Neutrophil (primary cell): Measurements from ENCODE around the gene POLR1E.

Source experiments
- H3K27ac ChIP-seq: fragments of 200-600 bp; sonication (generic); 2 replicates; pipeline ENCODE4 v1.5.1; 2016; ENCODE audit warnings: mild to moderate bottlenecking, moderate library complexity
- H3K27me3 ChIP-seq: fragments of 200-600 bp; sonication (generic); 2 replicates; pipeline ENCODE4 v1.6.0; 2016; ENCODE audit warnings: mild to moderate bottlenecking
- H3K36me3 ChIP-seq: fragments of 200-600 bp; sonication (generic); 2 replicates; pipeline ENCODE4 v1.5.1; 2017
- H3K4me1 ChIP-seq, 2 experiments: fragments of 200-600 bp in 1 of 2; sonication (generic) in 1 of 2; 1 replicate in 1 of 2; 2 replicates in 1 of 2; pipeline versions ENCODE4 v1.5.1 to v1.6.1; 2013 to 2016; ENCODE audit warnings: low read depth in 1 of 2, low read length in 1 of 2, mild to moderate bottlenecking in 1 of 2, moderate library complexity in 1 of 2; ENCODE audit not compliant: control insufficient read depth in 1 of 2, insufficient read depth in 1 of 2
- H3K4me3 ChIP-seq, 2 experiments: fragments of 200-600 bp in 1 of 2; sonication (generic) in 1 of 2; 1 replicate in 1 of 2; 2 replicates in 1 of 2; pipeline ENCODE4 v1.5.1; 2013 to 2016; ENCODE audit warnings: low read depth in 1 of 2, low read length in 1 of 2, mild to moderate bottlenecking in 1 of 2, moderate library complexity in 1 of 2
- H3K9me3 ChIP-seq: fragments of 200-600 bp; sonication (generic); 2 replicates; pipeline ENCODE4 v1.5.1; 2016
- TF ChIP-seq, protein P1 (sequence below): fragments of 200-600 bp; sonication (generic); IDR thresholded peaks from 2 replicates; pipeline ENCODE4 v1.5.1; 2016; ENCODE audit warnings: antibody characterized with exemption

The POLR1E gene

DNA sequence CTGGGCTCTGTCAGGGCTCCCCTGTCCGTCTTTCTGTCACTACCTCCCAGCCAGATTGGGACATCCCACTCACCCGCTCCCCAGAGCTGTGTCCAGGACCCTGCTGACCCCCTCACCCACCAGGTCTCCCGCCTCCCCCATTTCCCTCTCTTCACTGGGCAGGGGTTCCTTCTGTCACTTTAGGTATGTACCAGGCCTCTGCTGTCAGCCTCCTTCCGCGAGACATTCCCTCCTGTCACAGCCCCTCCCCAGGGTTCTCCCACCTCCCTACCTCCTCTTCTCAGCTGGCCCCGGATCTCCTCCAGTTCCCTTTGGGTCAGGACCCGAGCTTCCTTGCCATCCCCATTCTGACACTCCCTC, 488 bp downstream of the POLR1E start:
- no peaks in the 10 kb centered on the region for H3K9me3 ChIP-seq
- H3K27ac ChIP-seq, result peak overlapping the region; percentile 42
- H3K27me3 ChIP-seq, result peaks cover 9% of the 10 kb centered on the region
- H3K36me3 ChIP-seq, result no peaks in the 10 kb centered on the region
- peaks cover 17 to 18% of the 10 kb centered on the region in 2 experiments for H3K4me1 ChIP-seq
- TF ChIP-seq, protein P1, sequence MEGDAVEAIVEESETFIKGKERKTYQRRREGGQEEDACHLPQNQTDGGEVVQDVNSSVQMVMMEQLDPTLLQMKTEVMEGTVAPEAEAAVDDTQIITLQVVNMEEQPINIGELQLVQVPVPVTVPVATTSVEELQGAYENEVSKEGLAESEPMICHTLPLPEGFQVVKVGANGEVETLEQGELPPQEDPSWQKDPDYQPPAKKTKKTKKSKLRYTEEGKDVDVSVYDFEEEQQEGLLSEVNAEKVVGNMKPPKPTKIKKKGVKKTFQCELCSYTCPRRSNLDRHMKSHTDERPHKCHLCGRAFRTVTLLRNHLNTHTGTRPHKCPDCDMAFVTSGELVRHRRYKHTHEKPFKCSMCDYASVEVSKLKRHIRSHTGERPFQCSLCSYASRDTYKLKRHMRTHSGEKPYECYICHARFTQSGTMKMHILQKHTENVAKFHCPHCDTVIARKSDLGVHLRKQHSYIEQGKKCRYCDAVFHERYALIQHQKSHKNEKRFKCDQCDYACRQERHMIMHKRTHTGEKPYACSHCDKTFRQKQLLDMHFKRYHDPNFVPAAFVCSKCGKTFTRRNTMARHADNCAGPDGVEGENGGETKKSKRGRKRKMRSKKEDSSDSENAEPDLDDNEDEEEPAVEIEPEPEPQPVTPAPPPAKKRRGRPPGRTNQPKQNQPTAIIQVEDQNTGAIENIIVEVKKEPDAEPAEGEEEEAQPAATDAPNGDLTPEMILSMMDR, result no peak
- H3K4me3 ChIP-seq, result peak overlapping the region; percentile 68 to 73

DNA sequence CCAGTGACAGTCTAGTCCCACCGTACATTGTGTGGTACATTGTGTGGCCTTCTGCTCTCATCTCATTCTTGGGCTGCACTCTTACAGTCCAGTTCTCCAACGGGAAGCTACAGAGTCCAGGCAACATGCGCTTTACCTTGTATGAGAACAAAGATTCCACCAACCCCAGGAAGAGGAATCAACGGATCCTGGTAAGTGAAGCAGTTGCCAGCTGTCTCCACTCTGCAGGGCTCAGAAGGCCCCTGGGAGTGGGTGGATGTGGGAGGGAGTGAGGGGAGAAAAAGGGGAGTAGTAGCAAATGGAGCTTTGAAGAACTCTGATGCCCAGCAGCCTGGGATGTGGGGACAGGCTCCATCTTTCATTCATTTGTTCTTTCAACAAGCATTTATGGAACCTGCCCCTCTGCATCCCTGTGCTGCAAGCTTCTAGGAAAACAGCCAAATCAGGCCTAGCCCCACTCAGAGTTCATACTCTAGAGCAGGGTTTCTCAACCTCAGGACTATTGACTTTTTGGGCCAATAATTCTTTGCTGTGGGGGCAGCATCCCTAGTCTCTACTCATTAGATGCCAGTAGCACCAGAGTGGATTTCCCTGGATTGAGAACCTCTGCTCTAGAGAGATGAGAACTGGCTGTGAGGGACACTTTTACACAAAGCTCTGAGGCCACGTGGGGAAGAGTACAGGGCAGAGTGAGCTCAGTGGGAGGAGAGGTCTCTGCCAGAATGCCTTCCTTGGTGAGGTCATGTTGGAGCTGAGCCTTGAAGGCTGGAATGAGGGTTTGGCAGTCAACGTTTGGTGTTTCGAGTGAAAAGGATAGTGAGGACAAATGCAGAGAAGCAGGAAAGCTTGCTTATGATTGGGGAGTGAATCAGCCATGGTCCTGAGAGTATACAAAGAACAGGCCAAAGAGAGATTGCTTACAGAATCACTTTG, 1.1 kb downstream of the POLR1E start:
- peak overlapping the region in 1 of 2 experiments; percentile 73 for H3K4me3 ChIP-seq
- H3K27ac ChIP-seq, result no peak overlapping the region
- TF ChIP-seq, protein P1, result no peak
- H3K36me3 ChIP-seq, result no peaks in the 10 kb centered on the region
- H3K4me1 ChIP-seq, result peaks cover 17 to 18% of the 10 kb centered on the region in 2 experiments
- H3K27me3 ChIP-seq, result peaks cover 3% of the 10 kb centered on the region
- no peaks in the 10 kb centered on the region for H3K9me3 ChIP-seq

DNA sequence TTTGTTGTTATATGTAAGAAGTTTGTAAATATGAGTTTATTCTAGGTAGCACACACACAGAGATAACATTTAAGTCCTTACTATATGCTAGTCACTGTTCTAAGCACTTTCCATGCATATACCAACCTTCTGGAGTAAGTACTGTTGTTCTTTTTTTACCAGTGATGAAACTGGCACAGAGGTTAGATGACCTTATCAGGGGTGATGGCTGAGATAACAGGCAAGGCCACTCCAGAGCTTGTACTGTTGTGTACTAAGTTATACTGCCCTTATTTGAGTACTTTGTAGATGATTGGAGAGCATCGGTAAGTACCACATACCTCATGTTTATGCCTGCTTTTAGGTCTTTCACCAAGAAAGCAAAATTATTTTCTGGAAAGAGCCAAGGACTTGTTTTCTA, 6.2 kb downstream of the POLR1E start:
- TF ChIP-seq, protein P1, result no peak

DNA sequence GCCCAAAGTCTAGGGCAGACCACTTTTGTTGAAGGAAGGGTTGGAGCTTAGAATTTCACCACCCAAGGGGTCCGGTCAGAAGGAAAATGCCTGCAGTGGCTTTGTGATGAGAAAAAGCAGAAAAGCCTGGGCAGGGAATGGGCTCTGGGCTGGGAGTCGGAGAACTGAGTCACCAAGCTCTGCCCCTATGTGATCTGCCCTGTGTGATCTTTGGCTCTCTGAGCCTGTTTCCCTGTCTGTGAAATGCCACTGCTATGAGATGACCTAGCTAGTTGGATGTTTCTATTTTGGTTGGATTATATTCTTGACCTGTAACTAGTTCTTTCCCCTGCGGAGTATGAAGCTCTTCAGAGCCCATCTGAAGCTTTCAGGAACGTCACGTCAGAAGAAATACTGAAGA, 9.8 kb downstream of the POLR1E start:
- TF ChIP-seq, protein P1, result no peak
- H3K27ac ChIP-seq, result no peak overlapping the region
- H3K9me3 ChIP-seq, result no peaks in the 10 kb centered on the region
- H3K27me3 ChIP-seq, result no peaks in the 10 kb centered on the region
- peaks cover 22% of the 10 kb centered on the region for H3K36me3 ChIP-seq
- no peaks in the 10 kb centered on the region for H3K4me1 ChIP-seq
- H3K4me3 ChIP-seq, result no peak overlapping the region

More for the DNA sequence above, 6.2 kb downstream of the POLR1E start:
- peaks cover 10% of the 10 kb centered on the region for H3K36me3 ChIP-seq
- no peaks in the 10 kb centered on the region for H3K4me1 ChIP-seq
- H3K9me3 ChIP-seq, result no peaks in the 10 kb centered on the region
- H3K27me3 ChIP-seq, result no peaks in the 10 kb centered on the region
- no peak overlapping the region for H3K4me3 ChIP-seq
- H3K27ac ChIP-seq, result no peak overlapping the region

DNA sequence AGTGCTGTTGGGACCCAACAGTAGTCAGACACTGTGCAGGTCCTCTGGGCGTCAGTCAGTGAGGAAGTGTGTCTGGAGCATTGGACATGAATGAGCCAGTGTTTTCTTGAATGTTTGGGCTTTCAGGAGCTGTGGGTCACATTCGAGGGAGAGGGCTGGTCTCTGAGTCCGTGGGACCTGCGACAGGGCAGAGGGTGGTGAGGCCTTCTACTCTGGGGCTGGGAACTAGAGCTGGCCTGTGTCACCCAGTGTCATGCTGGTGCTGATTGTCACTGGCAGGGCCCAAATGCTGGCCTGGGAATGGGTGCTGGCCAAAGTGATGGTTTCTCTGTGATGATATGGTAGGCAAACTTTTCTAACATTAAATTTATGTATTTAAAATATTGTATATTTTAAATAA, 10.3 kb downstream of the POLR1E start:
- Histone ChIP-seq H3K4me3 (no peak overlapping the region), H3K4me1 (no peaks in the 10 kb centered on the region), H3K27me3 (no peaks in the 10 kb centered on the region), H3K9me3 (no peaks in the 10 kb centered on the region), H3K27ac (no peak overlapping the region), H3K36me3 (peaks cover 26% of the 10 kb centered on the region)
- TF ChIP-seq, protein P1, result no peak
